ENCODE results near the gene GALNTL6. TPM values are rescaled to one million over a fixed set of nuclear protein-coding genes. Genes with fewer than 3 reads are reported as not detected.
A peak's percentile ranks its signal among the peaks of the same experiment; 100 is the strongest.
"Not testable (repeated sequence)": the region's sequence is repeated elsewhere in the genome, so short reads cannot be mapped to it uniquely, and the experiment has no call there.

GALNTL6 gene
- total RNA-seq, 1 donor from 2014 or later: not detected

- Histone ChIP-seq H3K36me3 (no peaks in the 10 kb centered on the region), H3K9me3 (no peaks in the 10 kb centered on the region), H3K4me3 (peak overlapping the region; percentile 30 to 51), H3K4me1 (peaks cover 0 to 18% of the 10 kb centered on the region in 2 donors), H3K27me3 (no peaks in the 10 kb centered on the region), H3K27ac (peak overlapping the region; percentile 81 to 88)
- intact Hi-C loops (cut with DNase I): loop anchor here (5.0 kb wide), 1 partner anchor 35 kb away; no protein-coding TSS in a partner anchor
- DNase-seq (ENCODE audit: low spot score in 2 of 2): peak in 1 of 2 donors; percentile 81
- no peak for TF ChIP-seq CTCF (IDR thresholded peaks at IDR 0.05)
Measured at GRCh38 chr4:172962564-172963353, 1149.6 kb downstream of the GALNTL6 start.

GRCh38 chr4:172963498-172964294 lies 1150.5 kb downstream of the GALNTL6 start:
- intact Hi-C loops (cut with DNase I): loop anchor here (5.0 kb wide), 1 partner anchor 34 kb away; no protein-coding TSS in a partner anchor
- no peaks in the 10 kb centered on the region for H3K9me3 ChIP-seq
- DNase-seq (ENCODE audit: low spot score in 2 of 2): no peak
- H3K27ac ChIP-seq: peak overlapping the region; percentile 81 to 88
- H3K4me1 ChIP-seq: peaks cover 0 to 18% of the 10 kb centered on the region in 2 donors
- H3K4me3 ChIP-seq: no peak overlapping the region
- no peaks in the 10 kb centered on the region for H3K27me3 ChIP-seq
- TF ChIP-seq CTCF (IDR thresholded peaks at IDR 0.05): no peak
- no peaks in the 10 kb centered on the region for H3K36me3 ChIP-seq

- H3K9me3 ChIP-seq; H3K4me1 ChIP-seq; H3K4me3 ChIP-seq; H3K27me3 ChIP-seq; H3K36me3 ChIP-seq; intact Hi-C loops (cut with DNase I); H3K27ac ChIP-seq; DNase-seq (ENCODE audit: low spot score in 2 of 2): not testable (repeated sequence)
Measured at GRCh38 chr4:172970189-172970588, 1157.0 kb downstream of the GALNTL6 start.

GRCh38 chr4:172974586-172974985 lies 1161.4 kb downstream of the GALNTL6 start:
- Histone ChIP-seq H3K4me3 (no peak overlapping the region), H3K4me1 (no peaks in the 10 kb centered on the region), H3K27ac (no peak overlapping the region), H3K9me3 (peaks cover 0 to 4% of the 10 kb centered on the region in 2 donors), H3K27me3 (no peaks in the 10 kb centered on the region), H3K36me3 (no peaks in the 10 kb centered on the region)
- intact Hi-C loops (cut with DNase I): no loop called here
- TF ChIP-seq CTCF (IDR thresholded peaks at IDR 0.05): no peak
- no peak for DNase-seq (ENCODE audit: low spot score in 2 of 2)

GRCh38 chr4:172975651-172976229 lies 1162.5 kb downstream of the GALNTL6 start:
- H3K27ac ChIP-seq: no peak overlapping the region
- H3K27me3 ChIP-seq: no peaks in the 10 kb centered on the region
- H3K4me3 ChIP-seq: no peak overlapping the region
- intact Hi-C loops (cut with DNase I): no loop called here
- H3K36me3 ChIP-seq: no peaks in the 10 kb centered on the region
- no peaks in the 10 kb centered on the region for H3K4me1 ChIP-seq
- no peaks in the 10 kb centered on the region for H3K9me3 ChIP-seq
- DNase-seq (ENCODE audit: low spot score in 2 of 2): no peak
- TF ChIP-seq CTCF (IDR thresholded peaks at IDR 0.05): no peak

- DNase-seq (ENCODE audit: low spot score in 2 of 2); intact Hi-C loops (cut with DNase I); H3K27ac ChIP-seq: not testable (repeated sequence)
Measured at GRCh38 chr4:172977491-172978041, 1164.4 kb downstream of the GALNTL6 start.

More at GRCh38 chr4:172977491-172978041, 1164.4 kb downstream of the GALNTL6 start:
- H3K36me3 ChIP-seq, H3K27me3 ChIP-seq, H3K4me3 ChIP-seq, H3K9me3 ChIP-seq, H3K4me1 ChIP-seq: not testable (repeated sequence)
